Lower lobe of right lung (tissue), 2 donors: Measurements from ENCODE around the gene GPRIN2. TPM values are rescaled to one million over a fixed set of nuclear protein-coding genes. Genes with fewer than 3 reads are reported as not detected.
"Not testable (repeated sequence)": the region's sequence is repeated elsewhere in the genome, so short reads cannot be mapped to it uniquely, and the experiment has no call there.

Source experiments
- ATAC-seq, 2 donors: fragments of 200-7000 bp; cut with Tn5 transposase; one replicate each; pipeline ENCODE4 v1.9.1; 2020 to 2022; ENCODE audit warnings: mild to moderate bottlenecking in 2 of 2, moderate library complexity in 2 of 2
- DNase-seq: peaks from one replicate; pipeline ENCODE4 v3.0.0-alpha.2; 2020
- H3K27ac ChIP-seq: fragments of 200-600 bp; one replicate; pipeline ENCODE4 v1.8.0; 2022
- H3K27me3 ChIP-seq: fragments of 200-600 bp; one replicate; pipeline ENCODE4 v1.8.0; 2022; ENCODE audit warnings: low read depth
- H3K36me3 ChIP-seq: fragments of 200-600 bp; one replicate; pipeline ENCODE4 v1.8.0; 2022; ENCODE audit warnings: mild to moderate bottlenecking
- H3K4me1 ChIP-seq: fragments of 200-600 bp; one replicate; pipeline ENCODE4 v1.8.0; 2022
- H3K4me3 ChIP-seq: fragments of 200-600 bp; one replicate; pipeline ENCODE4 v1.8.0; 2022; ENCODE audit warnings: mild to moderate bottlenecking
- H3K9me3 ChIP-seq: fragments of 200-600 bp; one replicate; pipeline ENCODE4 v1.8.0; 2022
- intact Hi-C: fragments of 100-400 bp; cut with DNase I; formaldehyde crosslinking; loops from one replicate; pipeline ENCODE4 v1.11.0; 2022
- long read RNA-seq: library from polyadenylated mRNA; unstranded; transcript quantifications from one replicate; pipeline ENCODE4 v2.0.0, GENCODE V29; 2021
- total RNA-seq: library from RNA; stranded (reverse); fragmentation: NEBNext Ultra II Directional; extraction: Animal tissue kit (Norgen Biotek cat#: 25700); gene quantifications from one replicate; pipeline ENCODE4 v1.2.1, GENCODE V29; 2021
- TF ChIP-seq, protein P1 (sequence below): fragments of 200-600 bp; IDR thresholded peaks from one replicate; pipeline ENCODE4 v1.8.0; 2022; ENCODE audit warnings: antibody characterized with exemption, mild to moderate bottlenecking
- donor health status: DM: no; HTN: yes; CAD: no; lungs with severe emphysema.

Gene GPRIN2
- total RNA-seq = 42.1 TPM
- long read RNA-seq, transcript GPRIN2-201 (1 exons, 1,696 nt) = major isoform, 5 of 59 reads
- long read RNA-seq, partial matches to known transcripts = 6 of 59 reads
- long read RNA-seq, other reads (novel, unspliced or antisense) = 46 of 59 reads

DNA sequence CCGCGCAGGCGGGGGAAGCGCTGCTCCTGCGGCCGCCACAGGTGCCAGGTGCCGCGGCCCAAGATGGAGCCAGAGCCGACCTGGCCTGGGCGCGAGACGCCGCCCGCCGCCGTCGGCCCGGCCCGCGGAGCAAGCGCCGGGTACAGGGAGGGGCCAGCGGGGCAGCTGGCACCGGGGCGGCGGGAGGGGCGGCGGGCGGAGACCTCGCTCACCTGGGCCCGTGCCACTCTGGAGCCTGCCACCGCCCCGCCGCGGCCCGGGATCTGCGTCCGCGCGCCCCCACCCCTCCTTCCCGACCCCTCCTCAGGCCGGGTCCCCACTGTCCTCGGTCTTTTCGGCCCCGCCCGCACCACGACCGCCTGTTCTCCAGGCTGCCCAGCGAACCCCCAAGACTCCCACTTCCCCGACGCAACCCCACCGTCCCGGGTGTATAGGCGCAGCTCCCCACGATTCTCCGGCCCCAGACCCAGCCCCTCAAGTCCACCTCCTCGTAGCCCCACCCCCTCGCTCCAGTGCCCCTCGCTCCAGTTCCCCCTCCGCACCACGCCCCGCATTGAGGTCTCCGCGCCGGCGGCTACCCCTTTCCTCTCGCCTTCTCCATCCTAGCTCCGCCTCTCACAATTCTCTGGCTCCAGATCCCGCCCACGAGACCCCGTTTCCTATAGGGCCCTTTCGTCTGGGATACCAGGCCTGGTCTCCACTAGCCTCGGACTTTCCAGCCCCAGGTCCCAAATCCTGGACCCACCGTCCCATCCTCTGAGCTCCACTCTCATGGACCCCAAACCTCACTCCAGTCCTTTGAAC, at the start of gene GPRIN2:
Gene GPRIN2 (minus strand): TSS at position 144 of the 804 bp plus-strand sequence. CDS start 5,922 bp downstream, outside the sequence.
- DNase-seq = peak; percentile 78
- H3K27me3 ChIP-seq = peaks cover 52% of the 10 kb centered on the region
- H3K27ac ChIP-seq = peak within 1 kb of the TSS; percentile 59
- intact Hi-C loops = no loop called here
- peaks cover 16% of the 10 kb centered on the region for H3K4me1 ChIP-seq
- peak; percentile 70 to 87 for ATAC-seq
- no peaks in the 10 kb centered on the region for H3K9me3 ChIP-seq
- H3K36me3 ChIP-seq = peaks cover 2% of the 10 kb centered on the region
- TF ChIP-seq, protein P1, sequence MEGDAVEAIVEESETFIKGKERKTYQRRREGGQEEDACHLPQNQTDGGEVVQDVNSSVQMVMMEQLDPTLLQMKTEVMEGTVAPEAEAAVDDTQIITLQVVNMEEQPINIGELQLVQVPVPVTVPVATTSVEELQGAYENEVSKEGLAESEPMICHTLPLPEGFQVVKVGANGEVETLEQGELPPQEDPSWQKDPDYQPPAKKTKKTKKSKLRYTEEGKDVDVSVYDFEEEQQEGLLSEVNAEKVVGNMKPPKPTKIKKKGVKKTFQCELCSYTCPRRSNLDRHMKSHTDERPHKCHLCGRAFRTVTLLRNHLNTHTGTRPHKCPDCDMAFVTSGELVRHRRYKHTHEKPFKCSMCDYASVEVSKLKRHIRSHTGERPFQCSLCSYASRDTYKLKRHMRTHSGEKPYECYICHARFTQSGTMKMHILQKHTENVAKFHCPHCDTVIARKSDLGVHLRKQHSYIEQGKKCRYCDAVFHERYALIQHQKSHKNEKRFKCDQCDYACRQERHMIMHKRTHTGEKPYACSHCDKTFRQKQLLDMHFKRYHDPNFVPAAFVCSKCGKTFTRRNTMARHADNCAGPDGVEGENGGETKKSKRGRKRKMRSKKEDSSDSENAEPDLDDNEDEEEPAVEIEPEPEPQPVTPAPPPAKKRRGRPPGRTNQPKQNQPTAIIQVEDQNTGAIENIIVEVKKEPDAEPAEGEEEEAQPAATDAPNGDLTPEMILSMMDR = no peak
- H3K4me3 ChIP-seq = peak within 1 kb of the TSS; percentile 60

DNA sequence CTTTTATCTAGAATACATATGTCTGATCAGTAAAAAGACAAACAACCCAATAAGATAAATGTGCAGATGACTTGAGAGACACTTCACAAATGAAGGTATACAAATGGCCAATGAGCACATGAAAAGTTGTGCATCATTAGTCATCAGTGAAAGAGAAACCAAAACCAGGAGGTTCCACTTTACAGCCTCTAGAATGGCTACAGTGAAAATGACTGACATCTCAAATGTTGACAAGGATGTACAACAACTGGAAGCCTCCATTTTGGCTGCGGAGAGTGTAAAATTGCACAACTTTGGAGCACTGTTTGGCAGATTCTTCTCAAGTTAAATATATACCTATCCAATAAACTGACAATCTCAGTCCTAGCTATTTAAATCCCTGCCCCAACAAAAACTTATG, 44.1 kb upstream of the GPRIN2 start:
- intact Hi-C loops, H3K4me1 ChIP-seq, H3K27ac ChIP-seq, H3K9me3 ChIP-seq, H3K27me3 ChIP-seq, H3K4me3 ChIP-seq, H3K36me3 ChIP-seq, DNase-seq: not testable (repeated sequence)
- peak in 1 of 2 donors; percentile 6 for ATAC-seq

DNA sequence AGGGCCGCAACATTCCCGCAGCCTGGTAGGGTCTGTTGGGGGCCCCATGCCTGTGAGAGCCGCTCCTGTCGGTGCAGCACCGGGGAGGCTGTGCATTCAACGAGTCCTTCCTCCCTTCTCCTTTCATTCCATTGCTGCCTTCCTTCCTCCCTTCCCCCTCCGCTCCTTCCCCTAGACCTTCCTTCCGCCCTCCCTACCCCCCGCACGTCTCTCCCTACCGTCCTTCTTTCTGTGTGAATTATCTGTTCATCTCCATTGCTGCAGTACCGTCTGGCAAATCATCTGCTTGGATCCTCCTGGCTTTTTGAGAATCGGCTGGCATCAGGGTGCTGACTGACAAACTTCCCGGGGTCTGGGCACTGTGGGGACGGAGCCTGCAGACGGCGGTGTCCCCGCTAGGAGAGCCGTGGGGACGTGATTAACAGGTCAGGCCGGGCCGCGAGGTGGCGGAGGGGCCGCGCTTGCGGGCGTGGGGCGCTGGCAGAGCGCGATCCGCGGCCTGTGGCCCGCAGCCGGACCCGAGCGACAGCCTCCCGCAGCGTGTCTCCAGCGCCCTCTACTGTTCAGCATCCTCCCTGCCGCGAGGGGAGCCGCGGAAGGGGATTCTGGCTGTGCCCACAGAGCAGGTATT, 41.3 kb upstream of the GPRIN2 start:
- ATAC-seq = peak; percentile 90 to 97
- peak overlapping the region; percentile 52 for H3K4me3 ChIP-seq
- H3K4me1 ChIP-seq, intact Hi-C loops, H3K9me3 ChIP-seq, H3K27me3 ChIP-seq, H3K36me3 ChIP-seq: not testable (repeated sequence)
- peak overlapping the region; percentile 62 for H3K27ac ChIP-seq
- TF ChIP-seq, protein P1 = peak; percentile 14
- DNase-seq = peak; percentile 60

DNA sequence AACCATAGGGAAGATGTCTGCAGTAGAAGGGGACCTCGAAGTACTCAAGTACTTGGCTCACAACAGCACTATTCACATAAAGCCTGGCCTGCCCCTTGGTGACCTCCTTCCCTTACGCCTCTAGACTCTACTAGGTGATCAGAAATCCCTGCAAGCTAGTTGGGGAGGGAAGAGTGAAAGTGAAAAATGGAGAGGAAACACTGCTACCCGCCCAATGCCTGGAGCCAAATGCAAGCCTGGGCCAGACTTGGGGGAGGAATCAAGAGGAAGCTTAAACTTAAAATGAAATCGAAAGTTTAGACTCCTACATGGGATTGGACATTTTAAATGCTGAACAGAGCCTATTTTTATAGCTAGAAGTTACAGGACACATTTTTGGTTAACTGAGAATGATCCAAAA, 40.1 kb upstream of the GPRIN2 start:
- Histone ChIP-seq H3K27ac (peak overlapping the region; percentile 31), H3K4me3 (peak overlapping the region; percentile 42)
- H3K4me1 ChIP-seq, H3K27me3 ChIP-seq, intact Hi-C loops, H3K9me3 ChIP-seq, H3K36me3 ChIP-seq, DNase-seq: not testable (repeated sequence)
- ATAC-seq = peak in 1 of 2 donors; percentile 11

DNA sequence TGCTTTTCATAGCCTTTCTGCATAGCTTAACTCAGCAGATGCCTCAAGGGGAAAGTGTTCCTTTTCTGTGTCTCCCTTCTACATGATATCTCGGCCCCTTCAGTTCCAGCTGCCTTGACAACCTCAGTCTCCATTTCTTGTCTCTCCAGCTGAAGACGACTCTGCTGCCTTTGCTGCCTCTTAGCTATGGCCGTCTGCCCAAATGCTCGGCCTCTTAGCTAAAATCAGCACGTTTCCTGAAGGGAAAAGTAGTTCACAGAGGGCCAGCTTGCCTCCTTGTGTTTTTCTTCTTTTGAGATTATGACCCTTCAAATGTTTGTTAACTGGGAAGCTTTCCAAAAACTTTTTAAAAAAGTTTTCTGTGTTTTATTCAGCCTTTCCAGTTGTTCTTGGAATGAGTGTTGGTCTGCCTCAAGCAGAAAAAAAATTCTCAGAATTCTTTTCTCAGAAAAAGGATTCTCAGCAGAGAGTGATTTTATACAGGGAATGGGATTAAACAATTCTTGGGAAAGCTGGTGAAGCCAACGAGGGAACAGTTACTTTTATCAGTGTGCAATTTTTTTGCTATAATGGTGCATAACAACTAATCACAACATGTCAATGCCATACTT, 38.1 kb upstream of the GPRIN2 start:
- H3K9me3 ChIP-seq, H3K4me1 ChIP-seq, H3K4me3 ChIP-seq, intact Hi-C loops, H3K36me3 ChIP-seq, H3K27me3 ChIP-seq, DNase-seq, H3K27ac ChIP-seq: not testable (repeated sequence)
- peak; percentile 31 to 68 for ATAC-seq

DNA sequence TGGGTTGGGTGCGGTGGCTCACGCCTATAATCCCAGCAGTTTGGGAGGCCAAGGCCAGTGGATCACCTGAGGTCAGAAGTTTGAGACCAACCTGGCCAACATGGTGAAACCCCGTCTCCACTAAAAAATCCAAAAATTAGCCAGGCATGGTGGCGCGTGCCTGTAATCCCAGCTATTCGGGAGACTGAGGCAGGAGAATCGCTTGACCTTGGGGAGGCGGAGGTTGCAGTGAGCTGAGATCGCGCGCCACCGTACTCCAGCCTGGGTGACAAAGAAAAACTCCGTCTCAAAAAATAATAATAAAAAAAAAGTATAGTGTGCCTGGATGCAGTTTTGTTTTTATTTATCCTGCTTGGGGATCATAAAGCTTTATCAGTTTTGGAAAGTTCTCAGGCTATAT, 36.8 kb upstream of the GPRIN2 start:
- H3K9me3 ChIP-seq, H3K4me1 ChIP-seq, intact Hi-C loops, DNase-seq, H3K27ac ChIP-seq, H3K4me3 ChIP-seq, H3K36me3 ChIP-seq, H3K27me3 ChIP-seq, ATAC-seq: not testable (repeated sequence)

DNA sequence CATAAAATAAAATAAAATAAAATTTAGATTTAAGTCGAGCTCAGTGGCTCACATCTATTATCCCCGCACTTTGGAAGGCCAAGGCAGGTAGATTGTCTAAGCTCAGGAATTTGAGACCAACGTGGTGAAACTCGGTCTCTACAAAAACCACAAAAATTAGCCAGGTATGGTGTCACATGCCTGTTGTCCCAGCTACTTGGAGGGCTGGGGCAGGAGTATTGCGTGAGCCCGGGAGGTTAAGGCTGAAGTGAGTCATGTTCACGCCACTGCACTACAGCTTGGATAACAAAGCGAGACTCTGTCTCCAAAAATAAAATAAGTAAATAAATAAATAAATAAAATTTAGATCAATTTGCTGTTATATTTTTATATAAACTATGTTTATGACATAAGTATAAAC, 34.6 kb upstream of the GPRIN2 start:
- intact Hi-C loops, H3K4me1 ChIP-seq, H3K27ac ChIP-seq, DNase-seq, H3K36me3 ChIP-seq, H3K27me3 ChIP-seq, H3K9me3 ChIP-seq, H3K4me3 ChIP-seq: not testable (repeated sequence)
- peak; percentile 55 to 66 for ATAC-seq

DNA sequence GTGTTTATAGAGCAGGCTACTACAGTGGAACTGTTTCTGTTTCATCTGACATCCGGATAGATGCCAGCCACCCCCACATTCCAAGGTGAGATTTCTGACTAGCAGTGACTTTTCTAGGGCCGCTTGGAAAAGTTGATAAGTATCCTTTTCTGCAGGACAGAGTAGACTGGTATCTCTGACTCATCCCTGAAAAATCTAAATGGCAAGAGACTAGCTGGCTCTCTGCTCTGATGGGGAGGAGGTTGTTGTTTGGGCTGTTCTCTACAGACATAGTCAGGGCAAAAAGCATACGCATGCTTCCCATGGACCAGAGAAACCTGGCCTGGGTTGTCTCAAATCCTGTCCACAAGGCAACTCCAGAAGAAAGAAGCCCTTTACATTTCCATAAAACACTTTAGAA, 33.1 kb upstream of the GPRIN2 start:
- H3K27ac ChIP-seq = not testable (repeated sequence)

DNA sequence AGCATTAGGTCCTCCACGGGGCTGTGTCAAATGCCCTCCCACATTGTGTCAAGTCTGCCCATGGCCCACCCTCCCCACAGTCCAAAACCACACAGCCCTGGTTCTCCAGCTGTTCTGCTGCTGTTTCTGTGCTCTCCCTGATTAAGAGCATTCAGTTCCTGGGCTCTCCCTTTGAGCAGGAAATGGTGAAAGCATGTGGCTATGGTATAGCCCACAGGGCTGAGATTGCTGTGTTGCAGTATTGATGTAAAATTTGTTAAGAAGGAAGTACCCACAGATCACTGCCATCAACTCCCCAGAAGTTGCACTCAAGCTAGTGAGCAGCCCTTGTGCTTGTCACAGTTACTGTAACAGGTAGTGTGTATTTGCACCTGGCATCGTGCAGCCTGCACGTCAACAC, 31.8 kb upstream of the GPRIN2 start:
- H3K9me3 ChIP-seq, H3K27ac ChIP-seq, H3K36me3 ChIP-seq, DNase-seq, H3K4me1 ChIP-seq, intact Hi-C loops, H3K27me3 ChIP-seq, H3K4me3 ChIP-seq: not testable (repeated sequence)
- peak; percentile 3 to 8 for ATAC-seq

More for the DNA sequence above, 33.1 kb upstream of the GPRIN2 start:
- peak; percentile 32 to 68 for ATAC-seq
- DNase-seq, H3K9me3 ChIP-seq, H3K36me3 ChIP-seq, H3K27me3 ChIP-seq, H3K4me1 ChIP-seq, intact Hi-C loops, H3K4me3 ChIP-seq: not testable (repeated sequence)

DNA sequence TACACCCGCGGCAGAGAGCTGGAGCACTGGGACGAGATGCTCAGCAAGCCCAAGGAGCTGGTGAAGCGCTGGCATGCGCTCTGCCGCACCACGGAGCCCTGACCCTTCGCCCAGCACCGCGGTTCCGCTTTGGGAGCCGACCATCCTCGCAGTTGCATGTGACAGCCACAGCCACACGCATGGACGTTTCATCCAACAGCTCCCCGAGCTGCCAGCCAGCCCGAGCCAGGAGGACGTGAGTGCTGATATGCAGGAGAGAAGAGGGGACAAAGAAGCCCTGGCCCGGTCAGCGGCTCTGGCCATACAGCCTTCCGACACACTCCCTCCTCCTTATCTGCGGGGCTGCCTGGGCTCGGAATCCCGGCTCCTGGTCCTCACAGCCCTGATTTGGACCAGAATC, 31.1 kb upstream of the GPRIN2 start:
- DNase-seq, H3K4me1 ChIP-seq, H3K4me3 ChIP-seq, H3K36me3 ChIP-seq, H3K27me3 ChIP-seq, H3K9me3 ChIP-seq, ATAC-seq, H3K27ac ChIP-seq, intact Hi-C loops: not testable (repeated sequence)

DNA sequence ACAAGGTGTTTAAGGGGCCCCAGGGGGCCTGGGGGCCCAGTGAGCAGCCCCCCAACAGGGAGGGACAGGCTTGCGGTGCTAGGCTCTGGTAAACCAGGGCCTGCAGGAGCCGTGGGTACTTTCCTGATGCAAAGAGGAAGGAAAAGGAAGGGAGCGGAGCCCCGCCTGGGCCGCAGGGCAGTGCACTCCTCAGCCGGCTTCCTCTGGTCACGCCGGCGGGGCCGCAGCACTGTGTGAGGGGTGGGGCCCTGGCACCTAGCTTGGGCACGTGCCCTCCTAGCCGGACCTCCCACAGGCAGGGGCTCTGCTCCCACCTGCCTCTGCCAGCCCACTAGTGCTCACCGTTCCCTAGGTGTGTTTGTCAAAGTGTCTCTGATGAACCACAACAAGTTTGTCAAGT, 28.8 kb upstream of the GPRIN2 start:
- H3K9me3 ChIP-seq, intact Hi-C loops, H3K27ac ChIP-seq, DNase-seq, H3K4me3 ChIP-seq, H3K36me3 ChIP-seq, H3K4me1 ChIP-seq, H3K27me3 ChIP-seq: not testable (repeated sequence)
- ATAC-seq = peak in 1 of 2 donors; percentile 2
